ENCODE results near the gene AQP2.

The AQP2 gene, protein sequence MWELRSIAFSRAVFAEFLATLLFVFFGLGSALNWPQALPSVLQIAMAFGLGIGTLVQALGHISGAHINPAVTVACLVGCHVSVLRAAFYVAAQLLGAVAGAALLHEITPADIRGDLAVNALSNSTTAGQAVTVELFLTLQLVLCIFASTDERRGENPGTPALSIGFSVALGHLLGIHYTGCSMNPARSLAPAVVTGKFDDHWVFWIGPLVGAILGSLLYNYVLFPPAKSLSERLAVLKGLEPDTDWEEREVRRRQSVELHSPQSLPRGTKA

DNA sequence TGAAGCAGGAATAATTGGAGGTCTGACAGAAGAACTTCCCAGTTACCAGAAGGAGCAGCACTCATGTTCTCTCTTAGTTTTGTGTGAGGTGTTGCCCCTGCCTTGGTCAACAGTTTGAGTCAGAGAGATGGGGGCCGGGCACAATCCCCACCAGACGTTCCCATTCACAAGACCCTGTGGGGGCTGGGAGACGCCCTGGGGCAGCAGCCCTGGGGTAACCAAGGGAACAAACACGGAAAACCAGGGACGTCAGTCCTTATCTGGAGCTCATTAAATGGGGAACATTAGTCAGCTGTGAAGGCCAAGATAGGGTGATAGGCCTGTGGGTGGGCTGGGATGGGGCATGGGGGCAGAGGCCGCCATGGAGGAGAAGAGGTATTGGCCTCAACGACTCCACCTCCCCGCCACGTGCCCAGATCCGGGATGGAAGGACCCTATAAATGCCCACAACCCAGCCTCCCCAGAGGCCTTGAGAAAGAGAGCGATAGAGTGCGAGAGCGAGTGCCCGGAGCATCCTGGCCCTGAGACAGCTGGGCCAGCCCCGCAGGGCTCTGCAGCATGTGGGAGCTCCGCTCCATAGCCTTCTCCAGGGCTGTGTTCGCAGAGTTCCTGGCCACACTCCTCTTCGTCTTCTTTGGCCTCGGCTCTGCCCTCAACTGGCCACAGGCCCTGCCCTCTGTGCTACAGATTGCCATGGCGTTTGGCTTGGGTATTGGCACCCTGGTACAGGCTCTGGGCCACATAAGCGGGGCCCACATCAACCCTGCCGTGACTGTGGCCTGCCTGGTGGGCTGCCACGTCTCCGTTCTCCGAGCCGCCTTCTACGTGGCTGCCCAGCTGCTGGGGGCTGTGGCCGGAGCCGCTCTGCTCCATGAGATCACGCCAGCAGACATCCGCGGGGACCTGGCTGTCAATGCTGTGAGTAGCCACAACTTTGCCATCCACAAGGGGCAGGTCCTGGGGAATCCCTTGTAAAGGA lies at the start of gene AQP2:
AQP2 (plus strand) TSS at position 465 of the 979 bp plus-strand sequence; CDS start at position 559, 94 bp downstream.
- no peak for DNase-seq (ENCODE audit: low read depth in 3 of 3)

DNA sequence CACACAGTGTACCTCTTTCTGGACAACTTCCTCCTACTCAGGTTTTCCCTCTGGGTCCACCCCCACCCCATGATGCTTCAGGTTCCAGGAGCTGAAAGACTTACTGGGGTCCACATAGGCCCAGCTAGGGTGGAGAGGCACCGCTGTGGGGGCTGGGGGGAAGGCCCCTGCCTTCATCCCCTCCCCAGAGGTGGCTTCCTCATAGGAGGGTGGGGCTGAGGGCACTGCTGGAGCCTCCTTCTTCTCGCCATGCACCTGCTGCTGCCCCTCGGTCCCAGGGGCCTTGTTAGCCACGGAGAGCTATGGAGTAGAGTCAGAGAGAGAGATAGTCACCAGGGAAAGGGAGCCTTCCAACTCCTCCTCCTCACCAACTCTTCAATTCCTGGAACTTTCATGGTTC lies 49.5 kb upstream of the AQP2 start:
- no peak for DNase-seq (ENCODE audit: low read depth in 3 of 3)

- DNase-seq (ENCODE audit: low read depth in 3 of 3): no peak
Observed at GRCh38 chr12:49901986-49902385, 48.6 kb upstream of the AQP2 start.

DNA sequence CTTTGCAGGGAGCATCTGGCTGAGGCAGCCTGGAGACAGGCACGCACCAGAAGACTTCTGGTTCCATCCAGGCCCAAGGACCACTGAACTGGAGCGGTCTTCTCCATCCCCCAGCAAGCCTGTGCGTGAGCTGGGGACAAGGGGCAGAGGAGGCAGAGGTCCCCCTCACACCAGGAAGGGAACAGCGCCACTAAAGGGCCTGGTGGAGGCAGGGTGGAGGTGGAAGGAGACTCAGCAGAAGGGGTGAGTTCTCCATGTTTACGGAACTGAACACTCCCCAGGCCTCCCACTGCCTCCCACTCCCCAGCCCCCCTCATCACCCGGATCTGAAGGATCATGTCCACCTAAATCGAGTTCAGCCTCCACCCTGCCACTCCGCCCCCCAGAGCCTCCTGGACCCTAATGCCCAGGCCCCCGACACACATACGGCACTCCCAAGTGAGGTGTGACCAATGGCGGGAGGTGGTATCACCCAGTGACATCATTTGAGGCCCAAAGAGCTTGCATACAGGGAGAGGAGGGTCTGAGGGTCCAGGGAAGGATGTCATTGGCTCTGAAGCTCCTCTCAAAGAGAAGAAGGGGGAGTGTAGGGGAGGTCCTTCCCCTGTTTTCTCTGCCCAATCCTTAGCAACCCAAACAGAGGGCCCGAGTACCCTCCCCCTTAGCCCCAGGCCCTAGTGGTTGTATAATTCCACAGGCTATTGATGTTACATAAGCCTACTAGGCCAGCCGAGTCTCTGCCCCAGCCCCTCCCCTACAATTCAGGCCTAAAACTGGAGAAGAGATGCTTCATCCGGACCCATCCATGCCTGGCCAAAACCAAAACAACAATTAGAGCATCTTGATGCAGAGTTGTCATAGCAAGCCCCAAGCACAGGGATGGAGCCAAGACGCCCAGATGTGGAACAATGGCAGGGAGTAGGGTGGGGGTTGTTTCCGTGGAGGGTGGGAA lies 47.9 kb upstream of the AQP2 start:
- no peak for DNase-seq (ENCODE audit: low read depth in 3 of 3)

DNA sequence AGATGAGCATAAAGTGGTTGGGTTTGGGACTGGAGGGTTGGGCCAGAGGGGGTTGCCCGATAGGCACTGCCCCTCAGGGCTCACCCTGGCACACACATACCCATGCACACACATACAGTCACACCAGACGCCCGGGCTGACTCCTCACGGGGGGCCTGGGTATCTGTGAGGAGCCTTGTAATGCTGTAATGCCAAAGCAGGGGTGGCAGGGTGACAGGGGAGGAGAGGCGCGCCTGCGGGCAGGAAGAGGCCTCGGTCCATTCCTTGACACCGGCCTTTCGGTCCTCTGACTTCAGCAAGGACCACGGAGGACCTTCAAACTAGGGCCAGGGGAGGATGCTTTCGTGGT lies 47.2 kb upstream of the AQP2 start:
- DNase-seq (ENCODE audit: low read depth in 3 of 3): no peak

DNA sequence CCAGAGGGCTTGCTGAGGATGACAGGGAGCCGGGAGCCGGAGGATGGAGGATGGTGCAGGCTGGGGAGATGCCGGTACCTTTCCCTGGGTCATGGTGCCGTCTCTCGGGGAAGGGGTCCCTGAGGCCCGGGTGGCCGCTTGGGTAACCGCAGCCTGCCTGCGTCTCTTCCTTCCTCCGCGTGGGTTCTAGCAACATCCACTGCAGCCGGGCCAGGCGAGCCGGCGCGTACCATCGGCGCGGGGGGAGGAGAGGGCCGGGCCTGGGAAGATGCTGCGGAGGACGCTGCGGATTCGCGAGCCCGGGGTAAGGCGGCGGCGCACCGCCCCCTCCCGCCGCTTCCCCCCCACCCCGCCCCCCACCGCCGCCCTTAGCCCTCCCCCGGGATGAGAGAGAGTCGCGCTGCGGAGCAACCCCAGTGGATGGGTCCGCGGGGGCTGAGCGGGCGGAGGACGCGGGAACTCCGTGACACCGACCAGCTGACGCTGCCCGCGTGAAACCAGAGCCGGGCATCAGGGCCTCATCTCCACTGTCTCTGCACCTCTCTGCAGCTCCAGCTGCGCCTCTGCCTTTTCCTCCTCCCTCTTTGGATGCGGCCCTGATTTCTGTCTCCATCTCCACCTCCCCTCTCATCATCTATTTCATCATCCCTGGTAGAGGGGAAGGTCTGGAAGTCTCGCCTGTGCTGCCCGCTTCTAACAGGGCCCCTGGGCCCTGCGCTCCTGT lies 46.7 kb upstream of the AQP2 start, which contains the start of gene FAIM2:
FAIM2 (minus strand) TSS at position 201 of the 724 bp plus-strand sequence; CDS start at position 93, 108 bp downstream.
- DNase-seq (ENCODE audit: low read depth in 3 of 3): peak in 2 of 3 donors; percentile 6 to 31

DNA sequence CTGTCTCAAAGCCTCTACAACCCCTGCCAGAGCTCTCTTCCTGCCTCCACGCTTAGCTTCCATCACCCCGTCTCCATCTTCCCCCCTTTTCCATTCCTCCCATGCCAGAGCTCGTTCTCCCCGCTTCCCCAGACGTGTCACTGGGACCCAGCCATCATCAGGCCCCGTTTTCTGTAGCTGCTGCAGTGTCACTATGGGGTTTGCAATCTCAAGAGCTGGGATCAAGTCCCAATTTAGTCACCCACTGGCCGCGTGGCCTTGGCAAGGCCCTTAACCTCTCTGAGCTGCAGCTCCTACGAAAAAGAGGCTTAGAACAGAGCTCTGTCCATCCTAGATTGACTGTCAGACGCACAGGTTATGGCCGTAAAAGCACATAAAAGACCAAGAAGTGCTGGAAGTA lies 45.9 kb upstream of the AQP2 start:
- DNase-seq (ENCODE audit: low read depth in 3 of 3): no peak

- no peak for DNase-seq (ENCODE audit: low read depth in 3 of 3)
Observed at GRCh38 chr12:49905718-49906314, 44.7 kb upstream of the AQP2 start.

GRCh38 chr12:49907352-49907751 lies 43.2 kb upstream of the AQP2 start:
- DNase-seq (ENCODE audit: low read depth in 3 of 3): no peak

- no peak for DNase-seq (ENCODE audit: low read depth in 3 of 3)
Observed at GRCh38 chr12:49909356-49909755, 41.2 kb upstream of the AQP2 start.

DNA sequence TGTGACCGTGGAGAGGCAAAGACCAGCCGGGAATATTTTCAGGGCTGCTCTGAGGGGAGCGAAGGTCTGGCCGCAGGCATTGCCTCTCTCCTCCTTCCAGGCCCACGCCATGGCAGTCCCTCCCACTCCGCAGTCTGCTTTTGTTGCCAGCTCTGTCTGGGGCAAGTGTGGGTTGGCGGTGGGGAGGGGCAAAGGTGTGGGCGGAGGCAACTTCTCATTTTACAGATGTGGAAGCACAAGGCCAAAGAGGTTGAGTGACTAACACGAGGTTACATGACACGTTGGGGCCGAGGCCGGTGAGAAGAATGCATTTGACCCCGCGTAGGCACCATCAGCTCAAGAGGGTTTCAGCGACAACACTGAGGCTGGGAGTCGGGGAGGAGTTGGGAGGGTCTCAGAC lies 40.7 kb upstream of the AQP2 start:
- peak in 1 of 3 donors; percentile 3 for DNase-seq (ENCODE audit: low read depth in 3 of 3)

- DNase-seq (ENCODE audit: low read depth in 3 of 3): no peak
Observed at GRCh38 chr12:49910331-49911212, 40.0 kb upstream of the AQP2 start.

- no peak for DNase-seq (ENCODE audit: low read depth in 3 of 3)
Observed at GRCh38 chr12:49911213-49911605, 39.3 kb upstream of the AQP2 start.

- no peak for DNase-seq (ENCODE audit: low read depth in 3 of 3)
Observed at GRCh38 chr12:49912345-49913255, 37.9 kb upstream of the AQP2 start.

GRCh38 chr12:49916129-49916919 lies 34.2 kb upstream of the AQP2 start:
- DNase-seq (ENCODE audit: low read depth in 3 of 3): no peak

DNA sequence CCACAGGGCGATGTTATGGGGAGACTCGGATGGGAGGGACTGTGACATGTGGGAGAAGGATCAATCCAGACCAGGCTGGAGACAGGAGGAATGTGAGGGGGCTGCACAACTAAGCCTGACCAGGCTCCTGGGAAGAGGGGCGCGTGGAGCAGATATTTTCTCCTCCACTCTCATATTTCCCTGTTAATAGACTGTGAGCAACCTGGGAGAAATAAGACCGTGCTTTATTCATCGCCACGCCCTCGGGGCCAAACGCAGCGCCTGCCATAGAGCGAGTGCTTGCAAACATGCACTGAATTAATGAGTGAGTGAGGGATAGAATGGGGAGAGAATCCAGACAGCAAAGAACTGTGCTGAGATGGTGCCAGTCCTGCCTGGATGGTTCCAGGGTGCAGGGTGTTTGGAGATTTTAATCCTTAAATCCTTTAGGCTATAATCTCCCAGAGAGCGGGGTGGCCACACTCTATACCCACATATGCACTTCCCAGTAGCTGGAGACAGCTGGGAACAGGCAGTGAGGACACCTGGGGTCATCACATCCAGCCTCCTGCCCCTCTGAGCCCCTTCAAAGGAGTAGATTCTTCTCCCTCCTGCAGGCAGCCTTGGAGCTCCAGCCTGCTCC lies 33.3 kb upstream of the AQP2 start:
- DNase-seq (ENCODE audit: low read depth in 3 of 3): no peak

DNA sequence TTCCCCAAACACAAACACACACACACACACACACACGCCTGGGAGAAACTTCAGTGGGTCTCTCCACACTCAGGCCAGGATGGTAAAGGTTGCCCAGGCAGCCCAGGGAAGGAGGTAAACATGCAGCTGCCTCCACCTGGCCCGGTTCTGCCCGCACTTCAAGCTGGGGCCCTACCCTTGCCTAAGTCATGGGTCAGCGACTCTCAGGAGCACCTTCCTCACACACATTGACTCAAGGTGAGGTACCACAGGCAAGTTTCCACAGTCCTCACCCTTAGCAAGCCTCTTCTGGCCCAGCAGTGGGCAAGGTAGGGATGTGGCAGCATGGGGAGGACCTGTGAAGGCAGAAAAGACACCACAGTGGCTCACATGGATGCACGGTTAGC lies 32.8 kb upstream of the AQP2 start:
- no peak for DNase-seq (ENCODE audit: low read depth in 3 of 3)
